Ectodermal cell (in vitro differentiated cells): ENCODE data around the gene GPN1. TPM values are rescaled to one million over a fixed set of nuclear protein-coding genes. Genes with fewer than 3 reads are reported as not detected.

Source experiments
- H3K27ac ChIP-seq: 2 replicates; pipeline ENCODE4 v1.7.0; 2013; ENCODE audit warnings: mild to moderate bottlenecking, low read depth, low read length; ENCODE audit not compliant: insufficient read depth, poor library complexity, severe bottlenecking
- H3K27me3 ChIP-seq: 2 replicates; pipeline ENCODE4 v1.7.0; 2013; ENCODE audit warnings: mild to moderate bottlenecking, low read length; ENCODE audit not compliant: insufficient read depth, control insufficient read depth, poor library complexity, severe bottlenecking
- H3K36me3 ChIP-seq: one replicate; pipeline ENCODE4 v1.7.0; 2013; ENCODE audit warnings: low read length; ENCODE audit not compliant: control insufficient read depth, insufficient read depth
- H3K4me1 ChIP-seq: one replicate; pipeline ENCODE4 v1.7.0; 2013; ENCODE audit warnings: low read length; ENCODE audit not compliant: control insufficient read depth, insufficient read depth
- H3K4me3 ChIP-seq: 2 replicates; pipeline ENCODE4 v1.7.0; 2013; ENCODE audit warnings: low read depth, low read length, control low read depth; ENCODE audit not compliant: insufficient read depth
- H3K9me3 ChIP-seq: 2 replicates; pipeline ENCODE4 v1.7.0; 2013; ENCODE audit warnings: mild to moderate bottlenecking, low read length, moderate library complexity; ENCODE audit not compliant: control insufficient read depth
- WGBS, 2 experiments: methylation state at CpG; one replicate each; pipeline ENCODE4 v1.1.7; 2013; ENCODE audit warnings: missing lambda C conversion rate in 2 of 2; 5-methylcytosine and 5-hydroxymethylcytosine counted together
- polyA plus RNA-seq, 4 experiments: library from polyadenylated mRNA; stranded (reverse); fragments of 50-300 nt; gene quantifications; one replicate each; pipeline ENCODE4 v1.2.3, GENCODE V29; 2013

GPN1 gene
- 60.1 TPM for polyA plus RNA-seq (2013, experiment 1 of 4)
- polyA plus RNA-seq (2013, experiment 2 of 4): 64.0 TPM
- polyA plus RNA-seq (2013, experiment 3 of 4): 55.8 TPM
- 61.2 TPM for polyA plus RNA-seq (2013, experiment 4 of 4)

DNA sequence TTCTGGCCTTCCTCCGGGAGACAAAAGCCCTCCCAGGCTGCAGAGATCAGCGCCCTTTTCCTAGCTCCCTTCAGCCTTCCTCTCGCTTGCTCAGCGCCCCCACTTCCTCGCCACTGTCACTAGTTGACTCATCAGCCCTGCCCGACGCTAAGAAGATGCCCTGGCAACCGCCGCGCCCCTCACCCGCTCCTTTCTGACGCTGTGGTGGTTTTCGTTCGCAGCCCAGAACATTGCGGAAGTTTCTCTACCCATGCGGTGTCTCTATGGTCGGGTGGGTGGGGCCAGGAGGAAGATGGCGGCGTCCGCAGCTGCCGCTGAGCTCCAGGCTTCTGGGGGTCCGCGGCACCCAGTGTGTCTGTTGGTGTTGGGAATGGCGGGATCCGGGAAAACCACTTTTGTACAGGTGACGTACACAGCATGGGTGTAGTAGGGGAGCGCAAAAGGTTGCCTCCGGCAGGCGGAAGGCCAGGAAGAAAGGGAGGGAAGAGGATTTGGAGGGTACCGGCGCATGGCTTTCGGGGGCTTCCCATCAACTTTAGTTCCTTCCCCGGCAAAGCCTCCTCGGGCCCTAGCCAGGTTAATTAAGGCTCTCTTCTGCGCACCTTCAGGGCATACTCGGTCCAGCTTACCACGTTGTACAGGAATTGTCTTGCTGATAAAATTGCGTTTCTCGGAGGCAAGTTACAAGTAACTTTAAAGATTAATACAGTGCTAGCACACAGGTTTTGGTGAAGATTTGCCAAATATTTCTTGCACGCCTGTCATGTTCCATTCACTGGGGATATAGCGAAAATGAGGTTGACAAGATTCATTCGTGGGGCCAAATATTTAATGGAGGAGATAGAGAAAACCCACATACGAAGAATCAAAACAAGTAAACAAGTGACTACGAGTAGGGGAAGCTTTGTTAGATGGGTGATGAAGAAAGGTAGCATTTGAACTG is at the start of gene GPN1, which contains the start of gene CCDC121:
Gene GPN1, plus strand, starts transcription at position 284 of the 943 bp plus-strand sequence. Its CDS starts 9 bp downstream, at position 293.
Gene CCDC121, minus strand, starts transcription at position 246 of the 943 bp plus-strand sequence. CDS start 1,213 bp downstream, outside the sequence.
- Histone ChIP-seq H3K27ac (no peak within 1 kb of the TSS), H3K27me3 (no peaks in the 10 kb centered on the region), H3K4me3 (peak within 1 kb of the TSS; percentile 93), H3K4me1 (no peaks in the 10 kb centered on the region), H3K36me3 (peaks cover 12% of the 10 kb centered on the region), H3K9me3 (no peaks in the 10 kb centered on the region)
- WGBS, 2 experiments: 3% methylated on average over 44 of the region's 44 CpGs

DNA sequence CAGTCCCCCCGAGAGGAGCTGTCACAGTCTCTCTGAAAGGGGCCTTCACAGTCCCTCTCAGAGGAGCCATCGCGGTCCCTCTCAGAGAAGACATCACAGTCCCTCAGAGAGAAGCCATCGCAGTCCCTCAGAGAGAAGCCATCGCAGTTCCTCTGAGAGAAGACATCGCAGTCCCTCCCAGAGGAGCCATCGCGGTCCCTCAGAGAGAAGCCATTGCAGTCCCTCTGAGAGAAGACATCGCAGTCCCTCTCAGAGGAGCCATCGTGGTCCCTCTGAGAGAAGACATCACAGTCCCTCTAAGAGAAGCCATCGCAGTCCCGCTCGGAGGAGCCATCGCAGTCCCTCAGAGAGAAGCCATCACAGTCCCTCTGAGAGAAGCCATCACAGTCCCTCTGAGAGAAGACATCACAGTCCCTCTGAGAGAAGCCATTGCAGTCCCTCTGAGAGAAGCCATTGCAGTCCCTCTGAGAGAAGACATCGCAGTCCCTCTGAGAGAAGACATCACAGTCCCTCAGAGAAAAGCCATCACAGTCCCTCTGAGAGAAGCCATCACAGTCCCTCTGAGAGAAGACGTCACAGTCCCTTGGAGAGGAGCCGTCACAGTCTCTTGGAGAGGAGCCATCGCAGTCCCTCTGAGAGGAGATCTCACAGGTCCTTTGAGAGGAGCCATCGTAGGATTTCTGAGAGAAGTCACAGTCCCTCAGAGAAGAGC is 47.3 kb upstream of the GPN1 start:
- Histone ChIP-seq H3K36me3 (no peaks in the 10 kb centered on the region), H3K27me3 (peaks cover 14% of the 10 kb centered on the region), H3K4me1 (peaks cover 5% of the 10 kb centered on the region), H3K4me3 (no peak overlapping the region), H3K9me3 (peaks cover 4% of the 10 kb centered on the region), H3K27ac (no peak overlapping the region)
- WGBS, 2 experiments: 94 to 95% methylated on average over 19 of the region's 19 CpGs

DNA sequence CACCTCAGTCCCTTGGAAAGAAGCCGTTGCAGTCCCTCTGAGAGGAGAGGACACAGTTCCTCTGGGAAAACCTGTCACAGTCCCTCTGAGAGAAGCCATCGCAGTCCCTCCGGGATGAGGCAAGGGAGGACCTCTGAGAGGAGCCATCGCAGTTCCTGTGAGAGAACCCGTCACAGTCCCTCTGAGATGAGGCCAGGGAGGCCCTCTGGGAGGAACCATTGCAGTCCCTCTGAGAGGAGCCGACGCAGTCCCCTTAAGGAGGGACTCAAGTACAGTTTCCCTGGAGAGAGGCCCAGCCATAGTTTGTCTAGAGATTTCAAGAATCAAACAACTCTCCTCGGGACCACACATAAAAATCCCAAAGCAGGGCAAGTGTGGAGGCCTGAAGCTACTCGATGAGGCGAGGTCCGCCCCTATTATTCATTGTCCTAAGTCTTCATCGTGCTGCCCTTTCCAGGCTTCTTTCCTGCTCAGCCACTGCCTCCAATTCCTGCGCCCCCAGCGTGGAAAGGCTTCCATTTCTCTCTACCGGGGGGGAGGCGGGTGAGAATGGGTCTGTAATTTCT is 46.6 kb upstream of the GPN1 start:
- Histone ChIP-seq H3K36me3 (no peaks in the 10 kb centered on the region), H3K27ac (no peak overlapping the region), H3K4me3 (peak overlapping the region; percentile 77), H3K9me3 (peaks cover 4% of the 10 kb centered on the region), H3K27me3 (peaks cover 14% of the 10 kb centered on the region), H3K4me1 (peaks cover 5% of the 10 kb centered on the region)
- 92 to 93% methylated on average over 16 of the region's 16 CpGs for WGBS, 2 experiments

DNA sequence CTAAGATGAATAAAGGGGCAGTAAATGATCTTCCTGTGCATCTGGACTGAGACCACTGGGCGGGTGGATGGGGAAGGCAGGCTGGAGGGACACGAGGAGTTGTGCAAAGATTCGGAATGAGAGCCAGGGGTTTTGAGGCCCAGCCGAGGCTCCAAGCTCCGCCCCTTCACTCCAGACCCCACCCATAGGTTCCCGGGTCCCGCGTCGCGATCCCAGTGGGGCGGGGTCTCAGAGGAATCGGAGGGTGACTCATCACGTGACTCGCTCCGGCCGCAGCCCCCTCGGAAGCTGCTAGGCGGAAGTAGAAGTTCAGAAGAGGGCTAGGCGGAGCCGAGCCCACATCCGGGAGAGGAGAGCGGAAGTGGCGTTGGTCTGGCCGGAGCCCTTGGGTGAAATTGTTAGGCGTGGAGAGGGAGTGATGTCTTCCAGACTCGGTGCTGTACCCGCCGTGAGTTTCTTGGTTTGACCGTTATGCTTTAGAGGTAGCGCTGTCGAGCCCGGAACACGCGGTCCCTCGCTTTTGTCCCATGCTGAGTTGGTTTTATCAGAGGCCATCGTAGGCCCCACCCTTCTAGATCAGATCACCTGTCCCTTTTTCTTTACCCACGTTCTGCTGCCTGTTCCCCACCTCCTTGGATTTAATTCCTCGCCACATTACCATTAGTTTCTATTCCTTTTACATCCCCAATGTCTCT is 46.0 kb upstream of the GPN1 start, which contains the start of gene ZNF512:
Gene ZNF512, plus strand, starts transcription at position 348 of the 695 bp plus-strand sequence. Its CDS starts 71 bp downstream, at position 419.
- Histone ChIP-seq H3K4me3 (peak within 1 kb of the TSS; percentile 77), H3K27ac (no peak within 1 kb of the TSS), H3K4me1 (peaks cover 5% of the 10 kb centered on the region), H3K36me3 (no peaks in the 10 kb centered on the region), H3K9me3 (peaks cover 4% of the 10 kb centered on the region), H3K27me3 (peaks cover 14% of the 10 kb centered on the region)
- 3% methylated on average over 38 of the region's 38 CpGs for WGBS, 2 experiments

DNA sequence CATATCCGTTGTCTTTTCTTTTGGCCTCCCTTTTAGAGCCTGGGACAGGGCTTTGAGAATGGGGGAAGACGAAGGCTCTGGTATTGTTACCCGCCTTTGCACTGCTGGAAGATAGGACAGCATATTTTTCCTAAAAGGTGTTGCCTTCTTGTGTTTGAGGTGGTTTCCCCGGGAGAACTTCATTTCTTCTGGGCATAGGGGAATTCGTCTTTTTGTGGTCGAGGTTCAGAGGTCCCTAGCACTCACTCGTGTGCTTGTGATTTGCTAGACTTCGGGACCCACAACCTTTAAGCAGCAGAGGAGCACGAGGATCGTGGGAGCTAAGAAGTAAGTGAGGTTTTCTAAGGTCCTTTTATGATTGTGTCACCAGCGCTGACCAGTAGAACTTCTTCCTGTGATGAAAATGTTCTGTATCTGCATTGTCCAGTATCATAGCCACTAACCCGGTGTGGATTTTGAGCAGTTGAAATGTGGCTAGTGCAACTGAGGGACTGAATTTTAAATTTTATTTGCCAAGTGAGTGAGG is 45.4 kb upstream of the GPN1 start:
- no peaks in the 10 kb centered on the region for H3K36me3 ChIP-seq
- 6% methylated on average over 11 to 12 of the region's 12 CpGs for WGBS, 2 experiments
- peaks cover 4% of the 10 kb centered on the region for H3K9me3 ChIP-seq
- H3K4me3 ChIP-seq: peak overlapping the region; percentile 77
- peaks cover 14% of the 10 kb centered on the region for H3K27me3 ChIP-seq
- no peak overlapping the region for H3K27ac ChIP-seq
- H3K4me1 ChIP-seq: peaks cover 5% of the 10 kb centered on the region

DNA sequence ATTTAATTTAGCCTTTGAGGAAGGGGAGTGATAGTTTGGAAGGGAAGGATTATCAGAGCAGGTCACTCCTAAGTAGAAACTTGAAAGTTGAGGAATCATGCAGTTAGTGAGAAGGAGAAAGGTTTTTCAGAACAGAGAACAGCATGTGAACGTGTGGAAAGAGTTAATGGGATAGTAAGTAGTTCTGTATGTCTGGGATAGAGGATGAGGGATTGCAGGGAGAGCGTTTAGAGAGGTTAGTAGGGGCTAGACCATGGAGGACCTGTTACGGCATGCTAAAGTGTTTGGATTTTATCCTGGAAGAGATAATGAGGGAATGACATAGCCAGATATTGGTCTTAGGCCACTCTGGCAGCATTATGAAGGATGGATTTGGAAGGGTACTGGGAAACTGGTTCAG is 44.3 kb upstream of the GPN1 start:
- H3K9me3 ChIP-seq: peaks cover 4% of the 10 kb centered on the region
- no peak overlapping the region for H3K27ac ChIP-seq
- H3K27me3 ChIP-seq: peaks cover 14% of the 10 kb centered on the region
- H3K36me3 ChIP-seq: no peaks in the 10 kb centered on the region
- H3K4me1 ChIP-seq: peaks cover 5% of the 10 kb centered on the region
- H3K4me3 ChIP-seq: no peak overlapping the region
- 84 to 88% methylated on average over 3 of the region's 3 CpGs for WGBS, 2 experiments

DNA sequence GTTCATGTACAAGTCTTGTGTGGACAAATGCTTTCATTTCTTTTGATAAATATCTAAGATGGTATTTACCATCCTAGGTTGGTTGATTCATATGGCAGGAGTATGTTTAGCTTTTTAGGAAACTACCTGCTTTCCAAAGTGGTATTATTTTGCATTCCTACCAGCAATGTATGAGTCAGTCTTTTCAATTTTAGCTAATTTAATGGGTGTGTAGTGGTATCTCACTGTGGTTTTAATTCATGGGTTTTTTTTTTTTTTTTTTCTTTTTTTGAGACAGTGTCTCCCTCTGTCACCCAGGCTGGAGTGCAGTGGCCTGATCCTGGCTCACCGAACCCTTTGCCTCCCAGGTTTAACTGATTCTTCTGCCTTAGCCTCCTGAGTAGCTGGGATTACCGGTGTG is 41.8 kb upstream of the GPN1 start:
- H3K9me3 ChIP-seq: peaks cover 3% of the 10 kb centered on the region
- 95 to 96% methylated on average over 2 of the region's 2 CpGs for WGBS, 2 experiments
- no peak overlapping the region for H3K27ac ChIP-seq
- peaks cover 2% of the 10 kb centered on the region for H3K27me3 ChIP-seq
- H3K36me3 ChIP-seq: no peaks in the 10 kb centered on the region
- H3K4me1 ChIP-seq: peaks cover 5% of the 10 kb centered on the region
- H3K4me3 ChIP-seq: no peak overlapping the region

DNA sequence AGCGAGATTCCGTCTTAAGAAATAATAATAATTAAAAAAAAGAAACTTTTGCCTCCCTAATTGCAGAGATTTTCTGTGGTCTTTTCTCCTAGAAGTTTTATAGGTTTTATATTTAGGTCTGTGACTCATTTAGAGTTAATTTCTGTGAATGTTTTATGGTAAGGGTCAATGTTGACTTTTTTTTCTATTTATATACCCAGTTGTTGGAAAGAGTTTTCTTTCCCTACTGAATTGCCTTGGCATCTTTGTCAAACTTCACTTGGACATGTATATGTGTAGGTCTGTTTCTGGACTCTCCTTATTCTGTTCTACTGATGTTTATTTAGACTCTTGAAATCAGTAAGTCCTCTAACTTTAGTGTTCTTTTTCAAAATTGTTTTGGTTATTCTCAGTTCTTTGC is 40.5 kb upstream of the GPN1 start:
- H3K36me3 ChIP-seq: peaks cover 4% of the 10 kb centered on the region
- H3K27ac ChIP-seq: no peak overlapping the region
- H3K4me3 ChIP-seq: no peak overlapping the region
- H3K4me1 ChIP-seq: peaks cover 5% of the 10 kb centered on the region
- no peaks in the 10 kb centered on the region for H3K9me3 ChIP-seq
- H3K27me3 ChIP-seq: no peaks in the 10 kb centered on the region
- 92 to 100% methylated on average over 2 of the region's 2 CpGs for WGBS, 2 experiments

DNA sequence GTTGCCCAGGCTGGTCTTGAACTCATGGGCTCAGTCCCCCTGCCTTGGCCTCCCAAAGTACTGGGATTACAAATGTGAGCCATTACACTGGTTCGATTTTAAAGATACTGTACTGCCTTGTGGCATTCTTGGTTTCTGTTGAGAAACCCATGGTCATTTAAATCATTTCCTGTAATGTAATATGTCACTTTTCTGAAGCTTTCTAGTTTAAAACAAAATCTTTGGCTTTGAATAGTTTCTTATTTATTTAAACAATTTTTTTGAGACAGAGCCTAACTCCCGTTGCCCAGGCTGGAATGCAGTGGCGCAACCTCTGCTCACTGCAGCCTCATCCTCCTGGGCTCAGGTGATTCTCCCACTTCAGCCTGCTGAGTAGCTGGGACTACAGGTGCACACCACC is 37.1 kb upstream of the GPN1 start:
- H3K27ac ChIP-seq: no peak overlapping the region
- H3K4me1 ChIP-seq: no peaks in the 10 kb centered on the region
- no peaks in the 10 kb centered on the region for H3K9me3 ChIP-seq
- H3K4me3 ChIP-seq: no peak overlapping the region
- peaks cover 4% of the 10 kb centered on the region for H3K36me3 ChIP-seq
- H3K27me3 ChIP-seq: no peaks in the 10 kb centered on the region
- WGBS, 2 experiments: 89 to 99% methylated on average over 3 of the region's 3 CpGs
